Measurements from ENCODE around the gene DOCK2.

Gene DOCK2

DNA sequence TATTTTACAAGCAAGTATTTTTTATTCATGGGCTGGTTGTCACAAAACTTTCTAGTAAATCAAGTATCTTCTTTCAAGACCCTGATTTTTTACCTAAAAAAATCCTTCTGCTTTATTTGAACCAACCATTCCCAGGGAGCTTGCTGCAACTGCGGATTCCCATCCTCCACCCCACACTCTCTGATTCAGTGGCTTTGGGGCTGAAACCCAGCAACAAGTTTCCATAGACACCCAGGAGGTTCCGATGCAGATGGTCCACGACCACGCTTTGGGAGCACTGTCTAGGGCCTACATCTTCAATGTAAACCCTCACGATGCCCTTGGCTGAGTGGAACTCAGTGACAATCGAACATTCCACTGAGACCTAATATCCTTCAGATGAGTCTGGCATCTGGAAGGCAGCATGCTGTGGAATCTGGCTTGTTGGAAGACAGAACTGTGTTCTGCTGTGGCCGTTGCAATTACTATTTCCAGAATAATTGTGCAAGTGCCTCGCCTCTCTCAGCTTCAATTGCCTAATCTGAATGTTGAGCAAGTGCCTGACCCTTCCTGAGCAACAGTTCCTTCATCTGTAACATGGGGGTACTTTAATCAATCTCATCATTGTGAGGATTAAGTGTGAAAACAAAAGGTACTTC lies 238.1 kb downstream of the DOCK2 start:
- Histone ChIP-seq H3K36me3 (no peaks in the 10 kb centered on the region), H3K27me3 (no peaks in the 10 kb centered on the region), H3K4me3 (no peak overlapping the region), H3K4me1 (no peaks in the 10 kb centered on the region), H3K27ac (peak overlapping the region in 1 of 2 donors; percentile 9), H3K9me3 (no peaks in the 10 kb centered on the region)
- TF ChIP-seq, protein P1, sequence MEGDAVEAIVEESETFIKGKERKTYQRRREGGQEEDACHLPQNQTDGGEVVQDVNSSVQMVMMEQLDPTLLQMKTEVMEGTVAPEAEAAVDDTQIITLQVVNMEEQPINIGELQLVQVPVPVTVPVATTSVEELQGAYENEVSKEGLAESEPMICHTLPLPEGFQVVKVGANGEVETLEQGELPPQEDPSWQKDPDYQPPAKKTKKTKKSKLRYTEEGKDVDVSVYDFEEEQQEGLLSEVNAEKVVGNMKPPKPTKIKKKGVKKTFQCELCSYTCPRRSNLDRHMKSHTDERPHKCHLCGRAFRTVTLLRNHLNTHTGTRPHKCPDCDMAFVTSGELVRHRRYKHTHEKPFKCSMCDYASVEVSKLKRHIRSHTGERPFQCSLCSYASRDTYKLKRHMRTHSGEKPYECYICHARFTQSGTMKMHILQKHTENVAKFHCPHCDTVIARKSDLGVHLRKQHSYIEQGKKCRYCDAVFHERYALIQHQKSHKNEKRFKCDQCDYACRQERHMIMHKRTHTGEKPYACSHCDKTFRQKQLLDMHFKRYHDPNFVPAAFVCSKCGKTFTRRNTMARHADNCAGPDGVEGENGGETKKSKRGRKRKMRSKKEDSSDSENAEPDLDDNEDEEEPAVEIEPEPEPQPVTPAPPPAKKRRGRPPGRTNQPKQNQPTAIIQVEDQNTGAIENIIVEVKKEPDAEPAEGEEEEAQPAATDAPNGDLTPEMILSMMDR (IDR thresholded peaks at IDR 0.05): no peak
- DNase-seq: peak in 1 of 2 donors; percentile 58
- intact Hi-C loops (cut with DNase I; ENCODE audit: low total_unique reads): no loop called here

DNA sequence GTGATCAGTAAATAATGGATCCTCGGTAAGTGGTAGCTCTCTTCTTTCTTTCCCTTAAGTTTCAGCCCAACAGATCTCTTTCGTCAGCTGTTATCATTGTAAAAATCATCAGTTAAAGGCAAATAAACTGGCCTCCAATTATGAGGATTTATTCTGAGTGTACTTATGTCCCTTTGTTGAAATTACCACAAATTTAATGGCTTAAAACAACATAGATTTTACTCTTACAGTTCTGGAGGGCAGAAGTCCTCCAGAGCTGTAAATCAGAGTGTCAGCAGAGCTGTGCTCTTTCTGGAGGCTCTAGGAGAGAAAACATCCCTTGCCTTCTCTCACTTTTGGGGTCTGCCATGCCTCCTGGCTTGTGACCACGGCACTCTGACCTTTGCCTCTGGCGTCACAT lies 238.7 kb downstream of the DOCK2 start:
- peak overlapping the region in 1 of 2 donors; percentile 9 for H3K27ac ChIP-seq
- intact Hi-C loops (cut with DNase I; ENCODE audit: low total_unique reads): no loop called here

DNA sequence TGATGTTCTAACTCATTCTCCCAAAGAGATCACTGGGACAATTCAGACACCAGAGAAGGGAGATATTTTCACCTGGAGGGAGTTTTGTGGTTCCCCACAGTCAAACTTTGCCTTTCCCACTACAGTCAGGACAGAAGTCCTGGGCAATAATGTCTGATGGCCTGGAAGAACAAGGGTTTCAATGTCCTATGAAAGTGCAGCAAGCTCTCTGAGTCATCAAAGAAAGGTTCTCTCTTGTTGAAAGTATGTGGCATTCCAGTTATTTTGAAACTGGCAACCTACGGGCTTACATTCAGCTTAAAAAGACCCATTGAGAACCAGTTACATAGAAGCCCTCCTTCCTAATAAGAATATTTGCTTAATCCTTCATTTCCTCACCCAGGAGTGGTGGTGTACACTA lies 239.3 kb downstream of the DOCK2 start:
- intact Hi-C loops (cut with DNase I; ENCODE audit: low total_unique reads): no loop called here
- H3K27me3 ChIP-seq: no peaks in the 10 kb centered on the region
- no peaks in the 10 kb centered on the region for H3K4me1 ChIP-seq
- TF ChIP-seq, protein P1 (IDR thresholded peaks at IDR 0.05): no peak
- H3K4me3 ChIP-seq: no peak overlapping the region
- no peak overlapping the region for H3K27ac ChIP-seq
- no peak for DNase-seq
- no peaks in the 10 kb centered on the region for H3K36me3 ChIP-seq
- H3K9me3 ChIP-seq: no peaks in the 10 kb centered on the region

More for the DNA sequence above, 238.7 kb downstream of the DOCK2 start:
- Histone ChIP-seq H3K36me3 (no peaks in the 10 kb centered on the region), H3K27me3 (no peaks in the 10 kb centered on the region), H3K4me1 (no peaks in the 10 kb centered on the region), H3K9me3 (no peaks in the 10 kb centered on the region), H3K4me3 (no peak overlapping the region)
- no peak for DNase-seq
- TF ChIP-seq, protein P1 (IDR thresholded peaks at IDR 0.05): no peak

DNA sequence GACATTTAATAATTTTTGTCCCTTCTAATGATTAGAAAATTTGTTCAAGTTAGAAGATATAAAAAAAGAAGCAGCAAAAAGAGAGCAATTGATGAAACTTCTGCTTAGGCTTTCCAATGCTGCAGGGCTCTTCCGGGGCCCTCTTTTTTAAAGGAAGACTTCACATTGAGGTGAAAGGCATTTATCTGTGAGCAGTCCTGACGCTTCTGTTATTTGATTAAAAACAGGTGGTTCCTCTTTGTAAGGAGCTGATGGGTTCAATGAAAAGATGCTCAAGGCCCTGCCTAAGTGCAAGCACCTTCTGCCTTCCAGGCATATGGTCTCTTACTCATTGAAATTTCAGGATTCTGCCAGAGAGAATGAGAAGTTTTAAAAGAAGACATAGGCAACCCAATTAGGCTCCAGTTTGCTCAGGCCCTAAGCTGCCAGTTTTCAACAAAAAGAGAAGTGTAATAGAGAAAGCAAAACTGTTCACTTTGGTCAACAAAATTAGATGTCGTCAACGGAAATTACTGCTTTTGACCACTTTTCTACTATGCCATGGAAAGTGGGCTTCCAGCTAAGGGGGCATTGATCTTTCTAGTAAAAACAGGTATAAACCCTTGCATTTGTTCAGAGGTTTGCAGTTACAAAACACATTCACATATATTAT lies 243.1 kb downstream of the DOCK2 start:
- intact Hi-C loops (cut with DNase I; ENCODE audit: low total_unique reads): no loop called here
- DNase-seq: no peak
- H3K4me1 ChIP-seq: no peaks in the 10 kb centered on the region
- H3K27me3 ChIP-seq: no peaks in the 10 kb centered on the region
- TF ChIP-seq, protein P1 (IDR thresholded peaks at IDR 0.05): no peak
- no peaks in the 10 kb centered on the region for H3K36me3 ChIP-seq
- H3K9me3 ChIP-seq: no peaks in the 10 kb centered on the region
- H3K4me3 ChIP-seq: no peak overlapping the region
- H3K27ac ChIP-seq: no peak overlapping the region

DNA sequence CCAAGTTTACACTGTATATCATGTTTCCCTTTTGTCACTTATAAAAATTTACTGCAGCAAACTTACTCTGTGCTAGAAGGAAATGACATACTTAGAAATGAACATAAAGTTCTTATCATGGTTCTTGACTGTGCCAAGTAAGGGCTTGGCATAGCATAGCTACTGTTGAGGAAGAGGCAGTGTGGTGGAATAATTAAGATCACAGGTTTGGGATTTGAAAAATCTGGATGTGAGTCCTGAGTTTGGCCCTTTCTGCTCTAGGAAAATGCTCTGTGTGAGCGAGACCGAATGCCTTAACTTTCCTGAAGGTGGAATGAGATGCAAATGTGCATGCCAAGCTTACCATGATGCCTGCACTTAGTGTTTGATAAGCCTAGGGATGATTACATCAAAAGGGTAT lies 243.7 kb downstream of the DOCK2 start:
- intact Hi-C loops (cut with DNase I; ENCODE audit: low total_unique reads): no loop called here
- TF ChIP-seq, protein P1 (IDR thresholded peaks at IDR 0.05): no peak
- Histone ChIP-seq H3K9me3 (no peaks in the 10 kb centered on the region), H3K27me3 (no peaks in the 10 kb centered on the region), H3K36me3 (no peaks in the 10 kb centered on the region), H3K4me3 (no peak overlapping the region), H3K27ac (no peak overlapping the region), H3K4me1 (no peaks in the 10 kb centered on the region)
- no peak for DNase-seq

Data from tibial artery (tissue), 4 donors.